Measurements from ENCODE around the gene TTLL8.

- no peak for TF ChIP-seq CTCF (IDR thresholded peaks at IDR 0.05)
- TF ChIP-seq POLR2A (IDR thresholded peaks at IDR 0.05): no peak
Measured at GRCh38 chr22:50022171-50022819, 35.8 kb downstream of the TTLL8 start.

Data from lower leg skin (tissue), 3 donors.